IMR-90 (cell line): ENCODE data around the gene GAMT. TPM values are rescaled to one million over a fixed set of nuclear protein-coding genes. Genes with fewer than 3 reads are reported as not detected.
"Not testable (repeated sequence)": the region's sequence is repeated elsewhere in the genome, so short reads cannot be mapped to it uniquely, and the experiment has no call there.

Experiments
- ATAC-seq: fragments of 200-7000 bp; cut with Tn5 transposase; 2 replicates; pipeline ENCODE4 v1.9.1; 2020; ENCODE audit warnings: low read depth, mild to moderate bottlenecking, moderate library complexity
- BruUV-seq: library from RNA; stranded (reverse); fragments of 400-500 nt; replicated peaks from 2 replicates; lab custom pipeline; 2021; lab: Mats Ljungman, UMichigan
- CTCF ChIA-PET: fragments of 300-600 bp; formaldehyde crosslinking; extraction: SDS; loops from one replicate; lab custom pipeline; 2021; ENCODE audit warnings: antibody characterized with exemption; lab: Yijun Ruan, JAX
- POLR2A ChIA-PET: fragments of 300-600 bp; sonication (Branson Sonifier 250); formaldehyde crosslinking; loops from one replicate; lab custom pipeline; 2022; ENCODE audit warnings: antibody characterized with exemption; ENCODE audit not compliant: unreplicated experiment; lab: Charles Lee
- DNase-seq: peaks from one replicate; pipeline ENCODE4 v3.0.0; 2013
- H2AFZ ChIP-seq: replicated peaks from 2 replicates; pipeline ENCODE3; 2013; ENCODE audit warnings: low read length, mild to moderate bottlenecking; ENCODE audit not compliant: poor library complexity
- H2AK5ac ChIP-seq: 2 replicates; pipeline ENCODE4 v1.6.1; 2013; ENCODE audit warnings: low read depth, low read length, inconsistent platforms
- H2AK9ac ChIP-seq: replicated peaks from 2 replicates; pipeline ENCODE3; 2013; ENCODE audit warnings: mild to moderate bottlenecking, low read depth, low read length, moderate library complexity; ENCODE audit not compliant: poor library complexity
- H2BK120ac ChIP-seq: 2 replicates; pipeline ENCODE4 v1.6.1; 2013; ENCODE audit warnings: low read depth, low read length, inconsistent platforms
- H2BK15ac ChIP-seq: 3 replicates; pipeline ENCODE4 v1.6.1; 2013; ENCODE audit warnings: low read depth, low read length, inconsistent platforms
- H2BK20ac ChIP-seq: 2 replicates; pipeline ENCODE4 v1.6.1; 2013; ENCODE audit warnings: low read depth, mild to moderate bottlenecking, inconsistent platforms, low read length, moderate library complexity
- H2BK5ac ChIP-seq: 2 replicates; pipeline ENCODE4 v1.6.1; 2013; ENCODE audit warnings: mild to moderate bottlenecking, low read depth, low read length, inconsistent platforms; ENCODE audit not compliant: poor library complexity, severe bottlenecking
- H3K14ac ChIP-seq: replicated peaks from 2 replicates; pipeline ENCODE4 v1.6.1; 2013; ENCODE audit warnings: low read depth, low read length, inconsistent platforms
- H3K18ac ChIP-seq: 2 replicates; pipeline ENCODE4 v1.6.1; 2013; ENCODE audit warnings: low read depth, low read length, control low read depth
- H3K23ac ChIP-seq: 2 replicates; pipeline ENCODE4 v1.6.1; 2013; ENCODE audit warnings: low read depth, low read length, inconsistent platforms
- H3K27ac ChIP-seq: 2 replicates; pipeline ENCODE4 v1.5.1; 2013; ENCODE audit warnings: mild to moderate bottlenecking, control low read depth, low read length; ENCODE audit not compliant: insufficient read depth
- H3K27me3 ChIP-seq: 2 replicates; pipeline ENCODE4 v1.6.1; 2013; ENCODE audit warnings: low read length; ENCODE audit not compliant: control insufficient read depth, insufficient read depth
- H3K36me3 ChIP-seq: 2 replicates; pipeline ENCODE4 v1.6.1; 2013; ENCODE audit warnings: low read length, mixed read lengths; ENCODE audit not compliant: control insufficient read depth, insufficient read depth
- H3K4ac ChIP-seq: 2 replicates; pipeline ENCODE4 v1.6.1; 2013; ENCODE audit warnings: low read depth, low read length, inconsistent platforms
- H3K4me1 ChIP-seq: 2 replicates; pipeline ENCODE4 v1.6.1; 2013; ENCODE audit warnings: low read length, mixed read lengths; ENCODE audit not compliant: control insufficient read depth, insufficient read depth
- H3K4me2 ChIP-seq: 2 replicates; pipeline ENCODE4 v1.6.1; 2013; ENCODE audit warnings: low read depth, mild to moderate bottlenecking, control low read depth, low read length, moderate library complexity
- H3K4me3 ChIP-seq: 2 replicates; pipeline ENCODE4 v1.5.1; 2013; ENCODE audit warnings: low read depth, mild to moderate bottlenecking, control low read depth, low read length, moderate library complexity; ENCODE audit not compliant: insufficient read depth
- H3K56ac ChIP-seq: 2 replicates; pipeline ENCODE4 v1.6.1; 2013; ENCODE audit warnings: low read length, inconsistent platforms; ENCODE audit not compliant: insufficient read depth; ENCODE audit errors: extremely low read depth
- H3K79me1 ChIP-seq, 2 experiments: 2 replicates each; pipeline ENCODE4 v1.6.1; 2013; ENCODE audit warnings: low read length in 2 of 2, inconsistent platforms in 1 of 2, low read depth in 1 of 2
- H3K9ac ChIP-seq: 2 replicates; pipeline ENCODE4 v1.6.1; 2013; ENCODE audit warnings: low read depth, low read length, control low read depth
- H3K9me1 ChIP-seq: 2 replicates; pipeline ENCODE4 v1.6.1; 2013; ENCODE audit warnings: low read length, inconsistent platforms; ENCODE audit not compliant: insufficient read depth
- H3K9me3 ChIP-seq: 2 replicates; pipeline ENCODE4 v1.6.1; 2013; ENCODE audit warnings: low read length; ENCODE audit not compliant: control insufficient read depth, insufficient read depth
- H4K20me1 ChIP-seq: 2 replicates; pipeline ENCODE4 v1.6.1; 2013; ENCODE audit warnings: low read length, inconsistent platforms; ENCODE audit not compliant: insufficient read depth
- H4K5ac ChIP-seq: 2 replicates; pipeline ENCODE4 v1.6.1; 2013; ENCODE audit warnings: mild to moderate bottlenecking, low read depth, low read length, control low read depth
- H4K8ac ChIP-seq, 2 experiments: 2 replicates each; pipeline ENCODE4 v1.6.1; 2013; ENCODE audit warnings: low read depth in 2 of 2, low read length in 2 of 2, control low read depth in 1 of 2, inconsistent platforms in 1 of 2
- H4K91ac ChIP-seq: 2 replicates; pipeline ENCODE4 v1.6.1; 2013; ENCODE audit warnings: low read depth, low read length, inconsistent platforms; ENCODE audit not compliant: insufficient read depth
- WGBS, 2 experiments: methylation state at CpG; one replicate each; pipeline versions ENCODE4 v1.1.5 to v1.1.7; 2013; ENCODE audit warnings: missing lambda C conversion rate in 2 of 2; ENCODE audit not compliant: insufficient read length in 1 of 2; ENCODE audit errors: extremely low coverage in 2 of 2; 5-methylcytosine and 5-hydroxymethylcytosine counted together
- dilution Hi-C: fragments of 300-500 bp; cut with HindIII; formaldehyde crosslinking; loops from one replicate; pipeline ENCODE4 v1.14.3; 2018; ENCODE audit warnings: low sequenced_read_pairs; ENCODE audit not compliant: unreplicated experiment
- in situ Hi-C: fragments of 300-500 bp; cut with MboI; formaldehyde crosslinking; loops from 3 replicates; pipeline ENCODE4 v1.14.3; 2019; ENCODE audit warnings: low sequenced_read_pairs, inconsistent platforms, mixed read lengths
- intact Hi-C: fragments of 100-400 bp; cut with micrococcal nuclease; formaldehyde crosslinking; loops from 2 replicates; pipeline ENCODE4 v1.10.0; 2022
- polyA plus RNA-seq, 3 experiments: library from polyadenylated mRNA; depleted of rRNA; stranded (reverse); fragments of >200 nt; gene quantifications; 2 replicates each; pipeline ENCODE4 v1.2.3, GENCODE V29; 2012; ENCODE audit warnings: low replicate concordance in 1 of 3
- total RNA-seq: library from RNA; depleted of rRNA; stranded (reverse); fragments of >200 nt; gene quantifications from 2 replicates; pipeline ENCODE4 v1.2.3, GENCODE V29; 2012

The GAMT gene
- total and polyA plus RNA-seq, 2 of the 4 experiments (the other 2 are of a cell fraction) = 22.8 to 51.8 TPM

DNA sequence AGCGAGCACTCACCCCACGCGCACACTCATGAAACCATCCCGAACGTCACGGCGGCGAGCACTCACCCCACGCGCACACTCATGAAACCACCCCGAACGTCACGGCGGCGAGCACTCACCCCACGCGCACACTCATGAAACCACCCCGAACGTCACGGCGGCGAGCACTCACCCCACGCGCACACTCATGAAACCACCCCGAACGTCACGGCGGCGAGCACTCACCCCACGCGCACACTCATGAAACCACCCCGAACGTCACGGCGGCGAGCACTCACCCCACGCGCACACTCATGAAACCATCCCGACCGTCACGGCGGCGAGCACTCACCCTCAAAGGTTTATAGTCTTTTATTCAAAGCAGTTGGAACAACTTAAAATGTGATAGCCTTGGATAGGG lies 18.7 kb upstream of the GAMT start:
- dilution Hi-C loops, H3K56ac ChIP-seq, H3K27ac ChIP-seq, H2AK5ac ChIP-seq, BruUV-seq, H3K4me2 ChIP-seq, H4K91ac ChIP-seq, H3K9ac ChIP-seq, H3K9me3 ChIP-seq, H3K14ac ChIP-seq, H3K18ac ChIP-seq, H2BK120ac ChIP-seq, in situ Hi-C loops, intact Hi-C loops, H3K23ac ChIP-seq, H2AFZ ChIP-seq, H4K5ac ChIP-seq, H4K8ac ChIP-seq, H3K4ac ChIP-seq, H2BK20ac ChIP-seq, H2BK5ac ChIP-seq, CTCF ChIA-PET, H3K27me3 ChIP-seq, H2AK9ac ChIP-seq, H3K4me3 ChIP-seq, POLR2A ChIA-PET, ATAC-seq, DNase-seq, H2BK15ac ChIP-seq: not testable (repeated sequence)
- H4K20me1 ChIP-seq = peaks cover 91% of the 10 kb centered on the region
- H3K79me1 ChIP-seq = peaks cover 20 to 79% of the 10 kb centered on the region in 2 experiments
- H3K9me1 ChIP-seq = peaks cover 19% of the 10 kb centered on the region
- WGBS, 2 experiments = no CpG with 5 or more reads among the region's 43 CpGs
- H3K36me3 ChIP-seq = peaks cover 63% of the 10 kb centered on the region
- peaks cover 15% of the 10 kb centered on the region for H3K4me1 ChIP-seq
